ENCODE measurements around the gene ZNF444. TPM values are rescaled to one million over a fixed set of nuclear protein-coding genes. Genes with fewer than 3 reads are reported as not detected.

The ZNF444 gene
- total and polyA plus RNA-seq, 2 of the 4 experiments (the other 2 are of a cell fraction), result 2.5 to 20.3 TPM

DNA sequence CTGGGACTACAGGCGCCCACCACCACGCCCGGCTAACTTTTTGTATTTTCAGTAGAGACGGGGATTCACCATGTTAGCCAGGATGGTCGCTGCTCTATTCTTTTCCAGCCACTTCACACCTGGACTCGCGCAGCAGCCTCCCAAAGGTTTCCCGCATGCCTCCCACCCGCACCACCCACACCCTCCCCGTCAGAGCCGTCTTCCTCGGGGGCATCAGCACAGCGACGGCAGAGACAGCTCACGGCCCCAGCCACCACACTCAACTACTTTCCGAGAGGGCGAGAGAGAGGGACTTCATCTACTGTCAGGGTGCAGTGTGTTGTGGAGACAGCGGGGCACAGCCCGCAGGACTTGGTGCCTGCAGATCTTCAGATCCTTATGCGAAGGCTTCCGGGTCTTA lies 25.6 kb upstream of the ZNF444 start:
- no peak overlapping the region for H2AFZ ChIP-seq (replicated peaks; ENCODE audit: low read length, poor library complexity)
- H3K79me1 ChIP-seq (ENCODE audit: low read depth in 1 of 2, low read length in 2 of 2), result peaks cover 0 to 72% of the 10 kb centered on the region in 2 experiments; a peak in 2 of 4 replicates
- no peak overlapping the region for H2AK5ac ChIP-seq (ENCODE audit: low read depth, low read length)
- POLR2A ChIA-PET (ENCODE audit: unreplicated experiment), result interaction anchor here (0.6 kb wide), 1 partner anchor 24 kb away, joined by 23 read pairs; no protein-coding TSS in a partner anchor
- H3K18ac ChIP-seq (ENCODE audit: low read depth, low read length), result no peak overlapping the region
- CTCF ChIA-PET, result no interaction called here
- no peak overlapping the region for H3K9ac ChIP-seq (ENCODE audit: low read depth, low read length)
- H2BK120ac ChIP-seq (ENCODE audit: low read depth, low read length), result no peak overlapping the region
- no peak overlapping the region for H2AK9ac ChIP-seq (replicated peaks; ENCODE audit: low read depth, low read length, poor library complexity)
- H3K23ac ChIP-seq (ENCODE audit: low read depth, low read length), result no peak overlapping the region
- ATAC-seq (ENCODE audit: low read depth) (no peak), DNase-seq (no peak)
- WGBS, 2 experiments (ENCODE audit: extremely low coverage in 2 of 2, insufficient read length in 1 of 2), result no CpG with 5 or more reads among the region's 21 CpGs
- H3K27me3 ChIP-seq (ENCODE audit: control insufficient read depth, insufficient read depth, low read length), result no peaks in the 10 kb centered on the region
- peaks cover 97% of the 10 kb centered on the region for H4K20me1 ChIP-seq (ENCODE audit: insufficient read depth, low read length)
- H4K91ac ChIP-seq (ENCODE audit: insufficient read depth, low read depth, low read length), result no peak overlapping the region
- H4K8ac ChIP-seq (ENCODE audit: low read depth in 2 of 2, low read length in 2 of 2), result no peak overlapping the region
- peaks cover 10% of the 10 kb centered on the region; the same call in 1 of the 2 replicates for H3K36me3 ChIP-seq (ENCODE audit: control insufficient read depth, insufficient read depth, low read length)
- no peak overlapping the region for H2BK5ac ChIP-seq (ENCODE audit: low read depth, low read length, poor library complexity, severe bottlenecking)
- no peak overlapping the region for H3K56ac ChIP-seq (ENCODE audit: extremely low read depth, insufficient read depth, low read length)
- intact Hi-C loops (cut with micrococcal nuclease), result no loop called here
- no peak overlapping the region for H3K14ac ChIP-seq (replicated peaks; ENCODE audit: low read depth, low read length)
- no peak overlapping the region for H2BK20ac ChIP-seq (ENCODE audit: low read depth, low read length)
- no peaks in the 10 kb centered on the region for H3K9me3 ChIP-seq (ENCODE audit: control insufficient read depth, insufficient read depth, low read length)
- H3K4me3 ChIP-seq (ENCODE audit: insufficient read depth, low read depth, low read length), result no peak overlapping the region
- TF ChIP-seq MXI1 (IDR thresholded peaks at IDR 0.05; ENCODE audit: borderline replicate concordance, low read depth, low read length) (no peak), SMC3 (IDR thresholded peaks at IDR 0.05; ENCODE audit: low read depth, low read length) (no peak), RFX5 (IDR thresholded peaks at IDR 0.05; ENCODE audit: low read depth, low read length) (no peak), MAFK (IDR thresholded peaks at IDR 0.05; ENCODE audit: low read depth, low read length) (no peak), RAD21 (IDR thresholded peaks at IDR 0.05; ENCODE audit: low read length) (no peak), FOS (IDR thresholded peaks at IDR 0.05; ENCODE audit: low read depth, low read length) (no peak), NFE2L2 (IDR thresholded peaks at IDR 0.05; ENCODE audit: low read depth, low read length) (no peak), RCOR1 (IDR thresholded peaks at IDR 0.05; ENCODE audit: insufficient replicate concordance, low read length) (no peak), POLR2A (IDR thresholded peaks at IDR 0.05; ENCODE audit: low read depth, low read length) (no peak), BHLHE40 (IDR thresholded peaks at IDR 0.05; ENCODE audit: low read depth, low read length) (no peak), MAZ (IDR thresholded peaks at IDR 0.05; ENCODE audit: borderline replicate concordance, low read depth, low read length) (no peak), CEBPB (IDR thresholded peaks at IDR 0.05; ENCODE audit: low read depth, low read length) (no peak), CHD1 (IDR thresholded peaks at IDR 0.05; ENCODE audit: low read depth, low read length) (no peak), CTCF (conservative IDR thresholded peaks at IDR 0.05; ENCODE audit: low read depth, low read length) (no peak)
- TF ChIP-seq, protein P1, sequence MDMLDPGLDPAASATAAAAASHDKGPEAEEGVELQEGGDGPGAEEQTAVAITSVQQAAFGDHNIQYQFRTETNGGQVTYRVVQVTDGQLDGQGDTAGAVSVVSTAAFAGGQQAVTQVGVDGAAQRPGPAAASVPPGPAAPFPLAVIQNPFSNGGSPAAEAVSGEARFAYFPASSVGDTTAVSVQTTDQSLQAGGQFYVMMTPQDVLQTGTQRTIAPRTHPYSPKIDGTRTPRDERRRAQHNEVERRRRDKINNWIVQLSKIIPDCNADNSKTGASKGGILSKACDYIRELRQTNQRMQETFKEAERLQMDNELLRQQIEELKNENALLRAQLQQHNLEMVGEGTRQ (IDR thresholded peaks at IDR 0.05; ENCODE audit: low read depth, low read length), result no peak
- TF ChIP-seq, protein P2, sequence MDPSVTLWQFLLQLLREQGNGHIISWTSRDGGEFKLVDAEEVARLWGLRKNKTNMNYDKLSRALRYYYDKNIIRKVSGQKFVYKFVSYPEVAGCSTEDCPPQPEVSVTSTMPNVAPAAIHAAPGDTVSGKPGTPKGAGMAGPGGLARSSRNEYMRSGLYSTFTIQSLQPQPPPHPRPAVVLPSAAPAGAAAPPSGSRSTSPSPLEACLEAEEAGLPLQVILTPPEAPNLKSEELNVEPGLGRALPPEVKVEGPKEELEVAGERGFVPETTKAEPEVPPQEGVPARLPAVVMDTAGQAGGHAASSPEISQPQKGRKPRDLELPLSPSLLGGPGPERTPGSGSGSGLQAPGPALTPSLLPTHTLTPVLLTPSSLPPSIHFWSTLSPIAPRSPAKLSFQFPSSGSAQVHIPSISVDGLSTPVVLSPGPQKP (IDR thresholded peaks at IDR 0.05; ENCODE audit: borderline replicate concordance, low read depth, low read length), result no peak
- H3K4me1 ChIP-seq (ENCODE audit: control insufficient read depth, insufficient read depth, low read length), result peaks cover 29% of the 10 kb centered on the region
- dilution Hi-C loops (cut with HindIII; ENCODE audit: low sequenced_read_pairs, unreplicated experiment), result no loop called here
- no peak overlapping the region for H2BK15ac ChIP-seq (ENCODE audit: low read depth, low read length)
- H3K9me1 ChIP-seq (ENCODE audit: insufficient read depth, low read length), result peaks cover 20% of the 10 kb centered on the region
- H3K4ac ChIP-seq (ENCODE audit: low read depth, low read length), result no peak overlapping the region
- no TSS peak for BruUV-seq (replicated peaks)
- H4K5ac ChIP-seq (ENCODE audit: low read depth, low read length), result no peak overlapping the region
- H3K27ac ChIP-seq (ENCODE audit: insufficient read depth, low read length), result no peak overlapping the region
- in situ Hi-C loops (cut with MboI; ENCODE audit: low sequenced_read_pairs), result no loop called here
- no peak overlapping the region for H3K4me2 ChIP-seq (ENCODE audit: low read depth, low read length)
